ENCODE measurements around the gene NECAP2. TPM values are rescaled to one million over a fixed set of nuclear protein-coding genes. Genes with fewer than 3 reads are reported as not detected.

Gene NECAP2
- total RNA-seq, 2 experiments from 2014 or later = 51.8 to 59.0 TPM

GRCh38 chr1:16394977-16395376 is 45.5 kb upstream of the NECAP2 start:
- peaks cover 14% of the 10 kb centered on the region for H3K4me1 ChIP-seq (ENCODE audit: insufficient read depth, low read length, poor library complexity, severe bottlenecking)
- peaks cover 21% of the 10 kb centered on the region; the same call in 1 of the 2 replicates for H4K20me1 ChIP-seq (ENCODE audit: insufficient read depth, low read length)
- DNase-seq (ENCODE audit: low spot score) = no peak
- H3K4me3 ChIP-seq (ENCODE audit: low read depth, low read length, poor library complexity, severe bottlenecking) = no peak overlapping the region
- H3K9me2 ChIP-seq (ENCODE audit: insufficient read depth, low read length) = no peaks in the 10 kb centered on the region
- H3K9me3 ChIP-seq (ENCODE audit: low read length) = no peaks in the 10 kb centered on the region
- TF ChIP-seq EZH2phosphoT487 (IDR thresholded peaks at IDR 0.05; ENCODE audit: borderline replicate concordance, low read depth, low read length) (no peak), CTCF (conservative IDR thresholded peaks at IDR 0.05; ENCODE audit: low read length) (no peak)
- peaks cover 63% of the 10 kb centered on the region for H3K36me3 ChIP-seq (ENCODE audit: insufficient read depth, low read length)
- H2AFZ ChIP-seq (ENCODE audit: low read length) = no peak overlapping the region
- CTCF ChIA-PET (ENCODE audit: unreplicated experiment) = no interaction called here
- BruUV-seq (replicated peaks) = no TSS peak
- no peak overlapping the region for H3K27ac ChIP-seq (ENCODE audit: low read depth, low read length, poor library complexity, severe bottlenecking)
- intact Hi-C loops (cut with micrococcal nuclease; ENCODE audit: unreplicated experiment) = no loop called here
- no peak overlapping the region for H3K4me2 ChIP-seq (ENCODE audit: low read length)
- POLR2A ChIA-PET = no interaction called here
- H3K79me2 ChIP-seq (ENCODE audit: insufficient read depth, low read depth, low read length) = peaks cover 30% of the 10 kb centered on the region

DNA sequence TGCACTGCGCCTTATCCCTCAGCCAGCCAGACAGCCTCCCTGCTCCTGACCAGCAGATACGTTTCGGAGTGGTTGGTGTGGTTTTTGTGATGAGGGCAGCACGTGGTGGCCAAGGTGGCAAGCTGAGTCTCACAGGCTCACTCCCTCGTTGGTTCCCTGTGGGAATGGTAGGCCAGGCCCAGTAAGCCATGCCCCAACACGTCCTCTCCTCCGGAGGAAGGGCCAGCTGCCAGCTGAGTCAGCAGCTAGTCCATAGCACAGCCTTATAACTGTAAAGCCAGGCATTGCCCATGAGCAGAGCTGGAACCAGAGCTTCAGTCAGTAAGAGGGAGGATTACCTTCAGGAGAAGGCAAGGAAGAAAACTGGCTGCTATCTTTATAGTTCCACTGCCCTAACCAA is 43.9 kb upstream of the NECAP2 start:
- CTCF ChIA-PET (ENCODE audit: unreplicated experiment) = no interaction called here
- TF ChIP-seq CTCF (conservative IDR thresholded peaks at IDR 0.05; ENCODE audit: low read length) (no peak), EZH2phosphoT487 (IDR thresholded peaks at IDR 0.05; ENCODE audit: borderline replicate concordance, low read depth, low read length) (no peak)

DNA sequence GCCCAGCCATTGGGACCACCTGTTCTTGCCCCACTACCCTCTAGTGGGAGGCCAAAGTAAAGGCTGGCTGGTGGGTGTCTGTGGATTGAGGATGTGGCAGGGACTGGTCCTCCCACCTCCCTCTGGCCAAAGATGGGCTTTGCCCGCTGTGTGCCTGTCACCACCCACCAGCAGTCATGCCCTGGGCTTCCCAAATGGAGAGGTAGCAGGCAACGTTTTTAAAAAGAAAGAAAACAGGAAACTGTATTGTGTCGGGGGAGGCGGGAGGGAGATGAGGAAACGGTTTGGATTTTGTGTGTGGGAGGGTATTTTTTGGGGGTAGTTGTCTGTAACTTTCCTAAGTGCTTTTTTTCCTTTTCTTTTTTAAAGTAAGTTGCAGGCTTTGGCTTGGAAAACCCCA is 43.4 kb upstream of the NECAP2 start:
- DNase-seq (ENCODE audit: low spot score) = no peak
- BruUV-seq (replicated peaks) = no TSS peak
- intact Hi-C loops (cut with micrococcal nuclease; ENCODE audit: unreplicated experiment) = no loop called here
- Histone ChIP-seq H2AFZ (ENCODE audit: low read length) (no peak overlapping the region), H3K27ac (ENCODE audit: low read depth, low read length, poor library complexity, severe bottlenecking) (no peak overlapping the region), H3K79me2 (ENCODE audit: insufficient read depth, low read depth, low read length) (peaks cover 9% of the 10 kb centered on the region), H3K4me2 (ENCODE audit: low read length) (no peak overlapping the region), H3K4me3 (ENCODE audit: low read depth, low read length, poor library complexity, severe bottlenecking) (no peak overlapping the region), H3K4me1 (ENCODE audit: insufficient read depth, low read length, poor library complexity, severe bottlenecking) (no peaks in the 10 kb centered on the region), H4K20me1 (ENCODE audit: insufficient read depth, low read length) (peaks cover 1% of the 10 kb centered on the region; the same call in 1 of the 2 replicates), H3K9me3 (ENCODE audit: low read length) (no peaks in the 10 kb centered on the region), H3K9me2 (ENCODE audit: insufficient read depth, low read length) (no peaks in the 10 kb centered on the region), H3K36me3 (ENCODE audit: insufficient read depth, low read length) (peaks cover 55% of the 10 kb centered on the region)
- POLR2A ChIA-PET = no interaction called here
- TF ChIP-seq EZH2phosphoT487 (IDR thresholded peaks at IDR 0.05; ENCODE audit: borderline replicate concordance, low read depth, low read length) (no peak), CTCF (conservative IDR thresholded peaks at IDR 0.05; ENCODE audit: low read length) (no peak)
- CTCF ChIA-PET (ENCODE audit: unreplicated experiment) = no interaction called here

More for the DNA sequence above, 43.9 kb upstream of the NECAP2 start:
- Histone ChIP-seq H3K4me1 (ENCODE audit: insufficient read depth, low read length, poor library complexity, severe bottlenecking) (no peaks in the 10 kb centered on the region), H3K9me2 (ENCODE audit: insufficient read depth, low read length) (no peaks in the 10 kb centered on the region), H4K20me1 (ENCODE audit: insufficient read depth, low read length) (peaks cover 7% of the 10 kb centered on the region; the same call in 1 of the 2 replicates), H3K4me3 (ENCODE audit: low read depth, low read length, poor library complexity, severe bottlenecking) (no peak overlapping the region), H2AFZ (ENCODE audit: low read length) (no peak overlapping the region), H3K9me3 (ENCODE audit: low read length) (no peaks in the 10 kb centered on the region), H3K27ac (ENCODE audit: low read depth, low read length, poor library complexity, severe bottlenecking) (no peak overlapping the region), H3K36me3 (ENCODE audit: insufficient read depth, low read length) (peaks cover 58% of the 10 kb centered on the region), H3K4me2 (ENCODE audit: low read length) (no peak overlapping the region), H3K79me2 (ENCODE audit: insufficient read depth, low read depth, low read length) (peaks cover 14% of the 10 kb centered on the region)
- no TSS peak for BruUV-seq (replicated peaks)
- no peak for DNase-seq (ENCODE audit: low spot score)
- intact Hi-C loops (cut with micrococcal nuclease; ENCODE audit: unreplicated experiment) = no loop called here
- POLR2A ChIA-PET = no interaction called here

Measured in OCI-LY7 (cell line).